HG03469 (cell line): ENCODE measurements around the gene DPYD.

ENCODE experiments used
- ATAC-seq: cut with Tn5 transposase; IDR thresholded peaks from one replicate; pipeline ENCODE4 v1.9.1; 2021; ENCODE audit warnings: mild to moderate bottlenecking, moderate library complexity, moderate number of reproducible peaks; ENCODE audit not compliant: unreplicated experiment

DPYD gene

DNA sequence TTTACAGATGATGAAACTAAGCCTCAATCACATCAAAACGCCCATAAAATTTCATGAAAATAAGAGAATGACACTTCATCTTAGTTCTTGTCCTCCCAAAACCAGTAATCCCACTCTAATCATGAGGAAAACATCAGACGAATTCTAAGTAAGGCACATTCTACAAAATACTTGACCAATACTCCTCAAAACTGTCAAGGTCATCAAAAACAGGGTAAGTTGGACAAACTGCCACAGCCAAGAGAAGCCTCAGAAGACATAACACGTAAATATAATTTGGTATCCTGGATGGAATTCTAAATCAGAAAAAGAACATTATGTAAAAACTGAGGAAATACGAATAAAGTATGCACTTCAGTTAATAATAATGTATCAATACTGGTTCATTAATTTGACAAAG lies 128.2 kb downstream of the DPYD start:
- ATAC-seq = no peak

DNA sequence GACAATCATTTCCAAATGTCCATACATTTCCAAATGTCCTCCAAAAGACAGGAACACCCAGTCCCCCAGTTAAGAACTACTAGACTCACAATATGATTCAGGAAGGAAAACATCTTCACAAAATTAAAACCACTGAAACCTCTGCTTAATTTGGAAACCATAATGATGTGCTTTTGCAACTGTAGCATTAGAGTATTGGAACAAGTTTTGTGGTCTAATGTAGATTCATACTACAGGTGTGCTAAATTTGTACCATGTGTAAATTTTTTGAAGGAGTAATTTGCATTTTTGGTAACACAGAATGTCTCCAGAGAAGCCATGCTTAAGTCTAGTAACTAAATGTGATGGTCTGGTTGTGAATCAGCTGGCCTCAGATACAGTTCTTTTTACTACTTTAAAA lies 129.6 kb downstream of the DPYD start:
- ATAC-seq = peak; percentile 96

DNA sequence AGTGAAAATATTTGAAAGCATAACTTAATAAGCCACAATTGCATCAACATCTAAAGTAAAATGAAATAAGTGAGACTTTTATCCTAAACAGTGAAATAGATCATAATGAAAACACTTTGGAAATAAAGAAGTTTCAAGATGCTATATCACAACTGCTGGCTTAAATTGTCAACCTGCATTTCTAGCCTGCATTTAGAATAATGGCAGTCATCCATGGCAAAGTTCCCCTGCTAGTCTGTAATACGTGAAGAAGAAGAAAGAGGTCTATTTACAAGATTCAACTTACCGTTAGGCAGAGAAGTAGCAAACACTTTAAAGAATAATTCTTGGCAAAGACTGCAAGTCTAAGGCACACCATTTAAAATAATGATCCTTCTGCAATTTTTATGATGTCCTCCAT lies 133.6 kb downstream of the DPYD start:
- ATAC-seq = no peak

DNA sequence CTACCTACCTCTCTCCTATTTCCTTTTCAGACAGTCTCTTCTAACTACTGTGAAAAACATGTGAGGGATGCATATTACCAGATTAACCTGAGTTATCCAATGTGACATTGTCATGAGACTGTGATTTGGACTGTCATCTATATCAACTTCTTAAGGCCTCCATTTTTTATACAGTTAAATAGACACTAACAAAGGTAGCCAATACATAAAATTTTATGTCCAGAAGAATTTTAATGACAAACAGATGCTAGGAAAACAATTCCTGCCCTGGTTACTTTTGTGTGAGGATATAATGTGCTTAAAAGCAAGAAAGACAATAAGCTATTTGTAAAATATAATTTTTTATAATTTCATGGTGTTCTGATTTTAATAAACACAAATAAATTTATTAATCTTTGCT lies 136.2 kb downstream of the DPYD start:
- ATAC-seq = no peak

DNA sequence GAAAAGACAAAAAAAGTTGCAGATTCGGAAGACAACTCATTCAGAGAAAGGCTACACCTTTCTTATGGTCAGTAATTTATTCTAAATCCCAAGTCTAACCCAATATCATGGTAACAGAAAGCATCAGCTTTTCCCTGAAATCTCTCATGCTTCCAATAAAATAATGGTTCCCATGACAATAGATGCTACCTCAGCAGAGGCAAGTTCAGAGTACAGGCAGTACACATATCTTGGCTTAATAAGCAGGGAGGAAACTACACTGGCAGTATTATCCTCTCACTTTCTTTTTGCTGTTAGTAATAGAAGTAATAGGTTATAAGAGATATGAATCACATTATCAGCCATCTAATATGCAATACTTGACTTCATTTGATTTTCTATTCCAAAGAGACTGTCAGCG lies 137.1 kb downstream of the DPYD start:
- no peak for ATAC-seq

DNA sequence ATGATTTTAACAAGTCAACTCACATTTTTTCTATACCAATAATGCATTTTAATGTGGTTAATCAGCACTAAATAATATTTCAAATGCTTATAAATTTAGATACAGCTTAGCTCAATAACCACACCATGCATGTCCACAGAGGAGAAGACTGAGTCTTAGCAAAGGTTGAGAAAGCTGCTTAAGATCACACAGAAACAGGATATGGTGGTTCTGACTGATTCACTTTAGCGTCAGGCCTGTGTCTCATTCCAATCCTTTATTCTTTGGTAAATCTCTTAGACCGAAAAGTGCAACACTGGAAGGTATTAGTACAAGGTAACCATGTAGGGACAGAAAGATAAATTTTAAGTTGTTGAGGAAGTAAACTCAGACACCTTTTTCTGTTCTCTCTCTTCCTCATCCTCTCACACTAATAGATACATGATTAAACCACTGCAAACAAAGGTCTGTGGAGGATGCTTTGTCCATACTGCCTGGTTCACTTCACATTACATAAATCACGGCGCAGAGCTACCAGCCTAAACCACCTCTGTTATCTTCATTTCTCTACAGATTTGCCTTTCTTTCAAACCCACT lies 139.0 kb downstream of the DPYD start:
- ATAC-seq = peak; percentile 47

DNA sequence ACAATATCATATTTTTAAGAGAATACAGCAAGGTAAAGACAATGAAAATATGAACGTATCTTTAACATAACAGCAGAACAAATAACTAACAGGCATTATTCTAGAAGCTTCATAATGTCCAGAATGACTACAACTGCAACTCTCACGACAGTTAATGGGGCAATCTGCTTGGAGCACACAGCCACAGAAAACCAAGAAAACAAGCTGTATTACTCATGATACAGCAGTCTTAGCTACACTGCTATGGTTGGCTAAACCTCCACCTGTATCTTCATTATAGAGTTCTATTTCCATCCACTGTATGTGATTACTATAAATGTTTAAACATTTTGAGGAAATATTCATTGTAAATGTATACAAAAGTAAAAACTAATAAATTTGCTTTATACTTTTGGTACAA lies 139.9 kb downstream of the DPYD start:
- ATAC-seq = peak; percentile 55

DNA sequence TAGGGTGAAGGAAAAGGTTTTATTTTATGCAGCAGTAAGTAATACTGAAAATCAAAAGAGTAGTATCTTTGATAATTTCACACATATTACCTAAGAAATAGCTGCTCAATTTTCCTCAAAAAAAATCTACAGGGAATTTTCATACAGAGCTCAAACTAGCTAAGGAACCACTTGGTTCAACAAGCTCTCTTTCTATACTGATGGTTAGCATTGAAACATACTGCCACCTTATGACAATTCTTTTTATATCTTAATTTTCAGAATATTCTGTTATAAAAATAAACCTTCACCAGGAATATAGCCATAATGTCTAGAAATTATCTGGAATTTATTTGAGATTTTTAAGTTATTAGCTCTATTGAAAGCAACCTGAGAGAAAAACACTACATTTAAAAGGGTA lies 142.1 kb downstream of the DPYD start:
- no peak for ATAC-seq

DNA sequence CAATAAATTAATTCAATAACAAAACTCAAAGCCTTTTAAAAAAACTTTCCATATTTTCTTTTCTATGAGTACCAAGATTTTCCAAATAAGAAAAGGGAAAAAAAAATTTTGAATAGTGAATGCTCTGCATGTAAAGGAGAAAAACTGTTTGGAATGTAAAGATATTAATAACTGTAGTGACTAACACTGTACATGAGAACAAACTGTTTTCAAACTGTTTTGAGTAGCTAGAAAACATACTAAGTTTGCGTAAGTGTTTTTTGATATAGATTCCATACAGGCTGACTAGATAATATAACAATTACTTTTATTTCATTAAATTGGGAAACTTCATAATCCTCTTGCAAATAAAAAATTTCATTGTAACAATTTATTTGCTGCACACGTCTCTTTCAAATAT lies 150.5 kb downstream of the DPYD start:
- ATAC-seq = no peak

DNA sequence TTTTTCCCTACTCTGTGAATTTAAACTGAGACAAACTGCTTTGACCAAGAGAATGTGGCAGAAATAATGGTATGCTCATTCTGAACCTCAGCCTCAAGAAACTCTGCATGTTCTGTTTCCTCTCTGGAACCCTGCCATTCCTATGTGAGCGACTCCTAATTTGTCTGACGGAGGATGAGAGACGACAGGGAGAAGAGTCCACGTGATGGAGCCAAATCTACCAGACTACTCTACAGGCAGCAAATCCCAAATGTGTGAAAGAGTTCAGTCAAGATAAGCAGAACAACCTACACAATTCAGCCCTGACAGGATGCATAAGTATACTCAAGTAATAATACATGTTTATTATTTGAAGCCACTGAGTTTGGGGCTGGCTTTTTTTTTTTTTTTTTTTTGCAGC lies 153.5 kb downstream of the DPYD start:
- ATAC-seq = no peak

DNA sequence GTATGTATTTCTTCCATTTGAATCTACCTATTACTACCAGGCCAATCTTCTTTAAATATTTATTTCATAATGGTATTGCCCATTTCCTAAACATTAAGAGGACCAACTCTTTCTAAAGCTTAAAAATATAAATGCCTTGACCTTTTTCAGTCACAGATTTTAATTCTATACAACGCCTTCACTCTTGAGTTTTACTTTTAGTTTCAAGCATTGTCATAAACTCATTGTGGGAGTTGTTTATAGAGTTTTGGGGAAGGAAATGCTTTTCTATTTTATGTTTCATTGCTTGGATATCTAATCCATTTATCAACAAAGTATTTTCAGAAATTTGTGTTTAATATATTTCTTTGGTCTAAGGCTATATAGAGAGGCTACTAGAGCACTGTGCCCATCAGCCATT lies 155.8 kb downstream of the DPYD start:
- no peak for ATAC-seq

DNA sequence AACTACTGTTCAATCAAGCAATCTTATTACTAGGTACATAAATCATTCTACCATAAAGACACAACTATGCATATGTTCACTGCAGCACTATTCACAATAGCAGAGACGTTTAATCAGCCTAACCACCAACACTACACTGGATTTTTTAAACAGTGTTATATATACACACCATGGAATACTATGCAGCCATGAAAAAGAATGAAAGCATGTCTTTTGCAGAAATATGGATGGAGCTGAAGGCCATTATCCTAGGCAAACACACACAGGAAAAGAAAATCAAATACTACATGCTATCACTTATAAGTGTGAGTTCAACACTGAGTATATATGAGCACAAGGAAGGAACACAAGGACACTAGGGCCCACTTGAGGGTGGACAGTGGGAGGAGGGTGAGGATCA lies 159.2 kb downstream of the DPYD start:
- ATAC-seq = no peak

DNA sequence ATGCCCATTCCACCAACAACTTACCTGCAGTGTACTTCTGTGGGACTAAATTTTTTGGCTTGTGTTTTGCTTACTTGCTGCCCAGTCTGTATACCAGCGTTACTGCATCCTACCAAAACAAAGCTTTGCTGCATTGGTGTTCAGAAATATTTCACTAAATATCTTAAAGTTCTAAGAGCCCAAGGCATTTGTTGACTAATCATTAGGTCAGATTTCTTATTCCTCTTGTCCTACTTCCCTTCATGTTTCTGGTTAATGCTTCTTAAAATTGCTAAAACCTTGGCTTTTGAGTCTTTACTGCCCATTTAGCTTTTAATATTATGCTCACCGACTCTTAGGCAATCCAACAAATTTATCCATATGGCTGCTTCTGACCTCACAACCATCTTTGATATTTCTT lies 161.8 kb downstream of the DPYD start:
- no peak for ATAC-seq

DNA sequence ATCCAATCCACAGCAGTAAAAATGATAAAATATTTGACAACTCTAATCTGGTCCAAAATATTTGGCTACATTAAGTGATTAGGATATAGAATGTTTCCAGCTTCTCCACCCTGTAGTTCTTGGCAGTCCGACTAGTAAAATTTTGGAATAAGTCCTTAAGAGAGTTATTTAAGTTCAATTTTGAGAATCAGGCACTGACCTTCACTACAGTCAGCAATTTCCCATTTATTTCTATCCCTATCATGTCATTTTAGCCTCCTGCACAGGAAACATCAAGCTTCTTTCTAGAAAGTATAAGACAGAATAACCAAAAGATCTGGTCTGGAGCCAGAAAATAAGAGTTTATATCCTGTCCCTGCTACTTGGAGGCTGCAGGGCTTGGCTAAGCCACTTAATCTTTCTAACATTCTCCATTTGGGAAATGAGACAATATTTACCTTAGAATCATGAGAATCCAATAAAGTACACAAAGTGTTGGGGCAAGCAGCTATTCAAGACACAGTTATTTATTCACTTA lies 162.2 kb downstream of the DPYD start:
- ATAC-seq = no peak

DNA sequence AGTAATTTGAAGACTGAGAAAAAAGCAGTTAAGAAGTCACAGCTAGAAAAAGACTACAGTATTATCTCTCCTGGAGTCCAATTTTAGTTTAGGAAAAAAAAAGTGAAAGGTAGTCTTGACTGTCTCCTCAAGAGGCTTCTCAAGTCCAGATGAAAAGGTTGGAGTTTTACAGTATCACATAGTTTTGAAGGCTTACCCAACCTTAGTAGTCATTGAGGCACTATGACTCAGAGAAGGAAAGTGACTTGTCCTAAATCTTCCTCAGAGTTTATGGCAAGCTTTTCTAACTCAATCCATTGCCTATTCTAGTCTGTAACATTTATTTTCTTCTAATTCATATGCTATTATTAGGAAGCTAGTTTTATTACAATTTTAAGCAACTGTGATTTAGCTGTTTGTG lies 174.9 kb downstream of the DPYD start:
- no peak for ATAC-seq

DNA sequence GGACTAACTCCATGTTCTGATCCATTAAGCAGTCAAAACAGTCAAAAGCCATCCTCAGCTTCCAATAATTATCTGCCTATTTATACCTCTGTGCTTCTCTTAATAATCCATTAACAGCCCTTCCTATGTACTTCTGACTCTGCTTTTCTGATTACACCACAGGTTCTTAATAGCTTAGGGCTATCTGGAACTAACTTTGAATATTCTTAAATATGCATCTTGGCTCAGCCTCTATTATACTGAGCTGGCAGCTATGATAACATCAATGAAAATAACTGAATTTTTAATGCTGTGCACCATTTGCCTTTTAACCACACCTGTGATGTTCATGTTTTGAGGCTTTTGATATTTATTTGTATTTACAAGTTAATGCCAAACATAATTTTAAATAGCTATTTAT lies 175.9 kb downstream of the DPYD start:
- no peak for ATAC-seq

DNA sequence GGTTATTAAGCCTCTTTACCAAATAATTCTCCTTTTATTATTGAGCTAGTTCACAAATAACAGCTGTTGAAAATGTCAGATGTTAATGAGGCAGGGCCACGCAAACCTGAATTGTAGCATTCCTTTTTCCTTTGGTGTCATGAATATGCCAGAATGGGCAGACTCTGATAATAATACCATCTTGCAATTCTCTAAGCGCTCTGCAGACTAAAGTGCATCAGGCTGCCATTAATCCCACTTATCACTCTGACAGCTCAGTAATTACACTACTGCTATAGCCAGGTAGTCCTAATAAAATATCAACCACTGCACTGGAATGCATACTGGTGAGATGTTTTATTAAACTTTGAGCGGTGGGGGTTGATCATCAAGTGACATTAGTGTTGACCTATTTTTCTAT lies 177.7 kb downstream of the DPYD start:
- no peak for ATAC-seq

DNA sequence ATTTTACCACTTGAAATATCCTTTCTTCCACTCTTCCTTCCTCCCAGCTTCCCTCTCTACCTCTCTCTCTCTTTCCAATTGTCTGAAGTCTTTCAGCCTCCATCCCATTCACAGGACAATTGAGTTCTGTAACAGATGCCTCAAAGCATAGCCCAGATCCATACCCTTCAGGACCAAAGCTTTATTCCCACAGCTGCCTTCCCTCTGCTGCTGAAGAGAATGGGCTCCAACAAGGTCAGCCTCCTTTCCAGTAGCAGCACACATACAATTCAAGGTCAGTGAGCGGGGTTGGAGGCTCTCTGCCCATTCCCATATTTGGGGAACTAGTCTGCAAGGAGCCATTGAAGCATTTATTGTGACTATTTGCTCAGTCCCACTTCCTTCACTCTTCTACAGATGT lies 179.9 kb downstream of the DPYD start:
- no peak for ATAC-seq

DNA sequence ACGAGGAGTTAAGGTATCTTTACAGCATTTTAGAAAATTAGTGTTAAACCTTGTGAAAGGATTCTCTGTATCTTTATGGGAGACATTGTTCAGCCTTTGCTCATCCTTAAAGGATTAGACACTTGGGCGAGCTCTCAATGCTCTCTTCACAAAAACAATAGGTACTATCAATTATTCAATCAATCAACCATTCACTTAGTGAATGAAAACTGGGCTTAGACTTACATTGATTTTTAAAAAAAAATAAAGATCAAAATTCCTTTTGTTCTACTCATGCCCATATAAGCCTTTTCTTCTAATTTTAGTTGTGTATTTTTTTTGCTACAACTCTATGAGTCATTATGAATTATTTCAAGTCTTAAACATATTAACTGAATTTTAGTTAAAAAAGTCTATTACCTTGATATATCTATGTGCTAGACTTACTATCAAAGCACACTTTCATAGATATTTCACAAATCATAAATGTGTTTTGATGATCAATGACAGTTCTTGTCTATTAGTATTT lies 181.2 kb downstream of the DPYD start:
- no peak for ATAC-seq

DNA sequence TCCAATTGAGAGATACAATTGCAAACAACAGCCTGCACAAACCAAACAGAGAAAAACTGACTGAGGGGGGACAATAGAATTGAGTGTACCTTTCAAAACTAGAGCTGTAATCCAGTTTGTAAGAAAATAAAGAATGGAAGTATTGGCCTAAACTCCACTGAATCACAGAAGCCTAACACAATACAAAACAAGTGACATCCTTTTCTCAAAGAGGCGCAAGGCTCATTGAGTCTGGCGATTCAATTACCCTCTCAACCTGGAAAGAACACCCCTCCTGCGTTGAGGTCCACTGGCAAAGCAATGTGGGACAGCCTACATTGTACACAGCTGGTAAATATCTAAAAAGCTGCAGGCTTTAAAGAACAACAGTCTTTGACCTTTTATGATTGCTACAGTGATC lies 182.6 kb downstream of the DPYD start:
- no peak for ATAC-seq

DNA sequence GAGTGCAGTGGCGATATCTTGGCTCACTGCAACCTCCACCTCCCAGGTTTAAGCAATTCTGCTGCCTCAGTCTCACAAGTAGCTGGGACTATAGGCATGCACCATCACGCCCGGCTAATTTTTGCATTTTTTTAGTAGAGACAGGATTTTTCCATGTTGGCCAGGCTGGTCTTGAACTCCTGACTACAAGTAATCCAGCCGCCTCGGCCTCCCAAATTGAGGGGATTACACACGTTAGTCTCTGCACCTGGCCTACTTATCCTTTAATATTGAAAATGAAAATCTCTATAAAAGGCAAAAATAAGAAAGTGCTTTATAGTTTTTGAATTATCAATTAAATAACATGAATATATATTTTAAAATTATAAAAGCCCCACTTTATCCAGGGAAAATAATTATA lies 190.6 kb downstream of the DPYD start:
- ATAC-seq = no peak

DNA sequence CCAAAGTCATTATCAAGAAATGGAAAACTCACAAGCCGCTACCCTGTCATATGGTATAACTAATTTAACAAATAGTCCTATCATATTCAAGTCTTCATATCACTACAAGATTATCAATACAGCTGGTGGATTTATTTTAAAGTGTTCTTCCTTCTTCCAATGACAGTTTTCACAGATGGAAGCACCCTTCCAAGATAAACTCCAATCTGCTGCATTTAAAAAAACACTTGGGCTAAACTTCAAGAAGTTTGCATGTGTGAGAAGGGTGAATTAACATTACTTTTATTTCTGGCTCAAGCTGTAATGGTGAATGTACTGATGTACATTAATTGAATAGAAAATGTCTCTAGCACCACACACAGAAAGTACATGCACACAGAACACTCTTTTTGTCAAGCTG lies 192.4 kb downstream of the DPYD start:
- no peak for ATAC-seq

DNA sequence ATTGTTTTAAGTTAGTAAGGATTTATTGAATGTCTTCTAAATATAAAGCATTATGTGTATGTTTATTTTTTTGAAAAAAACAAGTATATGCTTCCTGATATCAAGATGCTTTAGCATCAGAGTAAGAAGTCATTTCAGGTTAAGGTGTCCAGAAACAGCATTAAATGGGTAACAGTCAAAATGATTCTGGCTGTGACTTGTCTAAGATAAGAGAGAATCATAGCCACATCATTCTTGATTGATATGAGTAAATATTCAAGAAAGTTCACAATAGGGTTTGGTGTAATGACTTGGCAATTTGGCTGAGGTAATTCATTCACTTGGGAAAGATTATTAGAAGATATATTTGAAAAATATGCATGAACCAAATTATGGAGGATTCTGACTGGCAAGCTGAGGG lies 193.8 kb downstream of the DPYD start:
- ATAC-seq = no peak
